ENCODE results near the gene CLRN1. TPM values are rescaled to one million over a fixed set of nuclear protein-coding genes. Genes with fewer than 3 reads are reported as not detected.

Gene CLRN1
- total and polyA plus RNA-seq, 2 experiments from 2014 or later: 0.45 to 0.69 TPM

DNA sequence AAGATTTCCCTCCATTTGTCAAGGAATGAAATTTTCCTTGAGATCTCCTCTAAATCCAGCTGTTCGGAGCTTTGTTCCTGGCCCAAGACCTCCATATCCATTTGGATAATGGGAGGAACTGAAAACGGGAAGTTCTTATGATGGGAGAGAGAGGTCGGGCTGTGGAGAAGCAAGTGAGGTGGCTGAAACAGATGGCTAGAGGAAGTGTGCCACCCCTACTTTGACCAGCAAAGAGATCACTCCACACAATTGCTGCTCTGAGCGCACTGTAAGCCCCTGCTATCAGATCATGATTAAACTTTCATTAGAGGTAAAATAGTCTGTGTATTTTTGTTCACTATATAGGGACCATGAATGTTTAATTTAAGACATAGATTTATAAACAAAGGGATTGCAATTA lies 67.2 kb downstream of the CLRN1 start, which contains the start of gene MINDY4B:
Gene MINDY4B (minus strand): TSS at position 101 of the 400 bp plus-strand sequence. CDS start 0 bp downstream, at position 101.
- H3K27ac Mint-ChIP-seq: no peak within 1 kb of the TSS
- peaks cover 3% of the 10 kb centered on the region for H3K27me3 Mint-ChIP-seq (ENCODE audit: insufficient read depth, low read depth, poor library complexity)
- no peaks in the 10 kb centered on the region for H3K4me1 ChIP-seq (ENCODE audit: insufficient read depth)
- H3K36me3 Mint-ChIP-seq (ENCODE audit: low read depth): no peaks in the 10 kb centered on the region
- no peaks in the 10 kb centered on the region for H3F3A ChIP-seq (replicated peaks; ENCODE audit: low read depth)
- H3K27ac ChIP-seq (ENCODE audit: low read depth): no peak within 1 kb of the TSS
- H3K9me2 ChIP-seq (ENCODE audit: insufficient read depth): no peaks in the 10 kb centered on the region
- H3K4me3 Mint-ChIP-seq: no peak within 1 kb of the TSS
- H3K36me3 ChIP-seq (ENCODE audit: insufficient read depth): no peaks in the 10 kb centered on the region
- H3K27me3 ChIP-seq (ENCODE audit: insufficient read depth): no peaks in the 10 kb centered on the region
- H2AFZ ChIP-seq: peak within 1 kb of the TSS; percentile 67
- no peaks in the 10 kb centered on the region for H3K79me2 ChIP-seq (replicated peaks; ENCODE audit: insufficient read depth)
- ATAC-seq: no peak
- DNase-seq (ENCODE audit: low spot score): no peak
- H3K4me2 ChIP-seq: no peak within 1 kb of the TSS
- H3K9me3 Mint-ChIP-seq: no peaks in the 10 kb centered on the region
- TF ChIP-seq ZNF331 (CRISPR knock-in tag; IDR thresholded peaks at IDR 0.05; ENCODE audit: low read depth): no peak
- no peak for TF ChIP-seq JUNB (IDR thresholded peaks at IDR 0.05; ENCODE audit: unreplicated experiment)
- TF ChIP-seq CREB1 (CRISPR knock-in tag; IDR thresholded peaks at IDR 0.05; ENCODE audit: low read depth): no peak
- no peak for TF ChIP-seq STAT1 (IDR thresholded peaks at IDR 0.05; ENCODE audit: unreplicated experiment)
- TF ChIP-seq, protein P1, sequence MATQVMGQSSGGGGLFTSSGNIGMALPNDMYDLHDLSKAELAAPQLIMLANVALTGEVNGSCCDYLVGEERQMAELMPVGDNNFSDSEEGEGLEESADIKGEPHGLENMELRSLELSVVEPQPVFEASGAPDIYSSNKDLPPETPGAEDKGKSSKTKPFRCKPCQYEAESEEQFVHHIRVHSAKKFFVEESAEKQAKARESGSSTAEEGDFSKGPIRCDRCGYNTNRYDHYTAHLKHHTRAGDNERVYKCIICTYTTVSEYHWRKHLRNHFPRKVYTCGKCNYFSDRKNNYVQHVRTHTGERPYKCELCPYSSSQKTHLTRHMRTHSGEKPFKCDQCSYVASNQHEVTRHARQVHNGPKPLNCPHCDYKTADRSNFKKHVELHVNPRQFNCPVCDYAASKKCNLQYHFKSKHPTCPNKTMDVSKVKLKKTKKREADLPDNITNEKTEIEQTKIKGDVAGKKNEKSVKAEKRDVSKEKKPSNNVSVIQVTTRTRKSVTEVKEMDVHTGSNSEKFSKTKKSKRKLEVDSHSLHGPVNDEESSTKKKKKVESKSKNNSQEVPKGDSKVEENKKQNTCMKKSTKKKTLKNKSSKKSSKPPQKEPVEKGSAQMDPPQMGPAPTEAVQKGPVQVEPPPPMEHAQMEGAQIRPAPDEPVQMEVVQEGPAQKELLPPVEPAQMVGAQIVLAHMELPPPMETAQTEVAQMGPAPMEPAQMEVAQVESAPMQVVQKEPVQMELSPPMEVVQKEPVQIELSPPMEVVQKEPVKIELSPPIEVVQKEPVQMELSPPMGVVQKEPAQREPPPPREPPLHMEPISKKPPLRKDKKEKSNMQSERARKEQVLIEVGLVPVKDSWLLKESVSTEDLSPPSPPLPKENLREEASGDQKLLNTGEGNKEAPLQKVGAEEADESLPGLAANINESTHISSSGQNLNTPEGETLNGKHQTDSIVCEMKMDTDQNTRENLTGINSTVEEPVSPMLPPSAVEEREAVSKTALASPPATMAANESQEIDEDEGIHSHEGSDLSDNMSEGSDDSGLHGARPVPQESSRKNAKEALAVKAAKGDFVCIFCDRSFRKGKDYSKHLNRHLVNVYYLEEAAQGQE (IDR thresholded peaks at IDR 0.05; ENCODE audit: unreplicated experiment): no peak
- TF ChIP-seq NANOG (IDR thresholded peaks at IDR 0.05; ENCODE audit: borderline replicate concordance): no peak
- TF ChIP-seq ZNF114 (CRISPR knock-in tag; IDR thresholded peaks at IDR 0.05): no peak
- TF ChIP-seq, protein P2, sequence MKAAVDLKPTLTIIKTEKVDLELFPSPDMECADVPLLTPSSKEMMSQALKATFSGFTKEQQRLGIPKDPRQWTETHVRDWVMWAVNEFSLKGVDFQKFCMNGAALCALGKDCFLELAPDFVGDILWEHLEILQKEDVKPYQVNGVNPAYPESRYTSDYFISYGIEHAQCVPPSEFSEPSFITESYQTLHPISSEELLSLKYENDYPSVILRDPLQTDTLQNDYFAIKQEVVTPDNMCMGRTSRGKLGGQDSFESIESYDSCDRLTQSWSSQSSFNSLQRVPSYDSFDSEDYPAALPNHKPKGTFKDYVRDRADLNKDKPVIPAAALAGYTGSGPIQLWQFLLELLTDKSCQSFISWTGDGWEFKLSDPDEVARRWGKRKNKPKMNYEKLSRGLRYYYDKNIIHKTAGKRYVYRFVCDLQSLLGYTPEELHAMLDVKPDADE (IDR thresholded peaks at IDR 0.05): no peak
- no peak for TF ChIP-seq CTCF (conservative IDR thresholded peaks at IDR 0.05; ENCODE audit: low read depth in 2 of 2)
- TF ChIP-seq POLR2AphosphoS5 (IDR thresholded peaks at IDR 0.05; ENCODE audit: low read depth): no peak
- TF ChIP-seq ZNF462 (CRISPR knock-in tag; IDR thresholded peaks at IDR 0.05): no peak
- no peak for TF ChIP-seq EZH2phosphoT487 (IDR thresholded peaks at IDR 0.05; ENCODE audit: unreplicated experiment)
- TF ChIP-seq EZH2 (IDR thresholded peaks at IDR 0.05; ENCODE audit: low read depth, unreplicated experiment): no peak
- H3K4me1 Mint-ChIP-seq: no peaks in the 10 kb centered on the region
- no peak within 1 kb of the TSS for H3K4me3 ChIP-seq
- H4K20me1 ChIP-seq (replicated peaks; ENCODE audit: insufficient read depth): no peaks in the 10 kb centered on the region
